A673 (cell line): ENCODE results near the gene PEX5. TPM values are rescaled to one million over a fixed set of nuclear protein-coding genes. Genes with fewer than 3 reads are reported as not detected.

ENCODE experiments used
- BruUV-seq: library from RNA; stranded (reverse); fragments of 400-500 nt; replicated peaks from 2 replicates; lab custom pipeline; 2021; lab: Mats Ljungman, UMichigan
- CTCF ChIA-PET: fragments of 300-600 bp; sonication (Branson Sonifier 250); formaldehyde crosslinking; loops from one replicate; lab custom pipeline; 2022; ENCODE audit warnings: antibody characterized with exemption; lab: Charles Lee
- POLR2A ChIA-PET: fragments of 300-600 bp; sonication (Branson Sonifier 250); formaldehyde crosslinking; loops from one replicate; lab custom pipeline; 2022; ENCODE audit warnings: antibody characterized with exemption; ENCODE audit not compliant: low non-redundant PET; lab: Charles Lee
- DNase-seq: peaks from one replicate; pipeline ENCODE4 v3.0.0-alpha.2; 2015; ENCODE audit warnings: low spot score
- H3K27ac ChIP-seq: fragments of 200-600 bp; sonication (generic); 2 replicates; pipeline ENCODE4 v1.5.1; 2016; ENCODE audit warnings: mixed run types, low read depth, mild to moderate bottlenecking, mixed read lengths, antibody characterized with exemption, low read length; ENCODE audit not compliant: poor library complexity, severe bottlenecking
- H3K27me3 ChIP-seq: fragments of 200-600 bp; sonication (generic); replicated peaks from 2 replicates; pipeline ENCODE4 v1.6.1; 2017; ENCODE audit warnings: mixed run types, low read depth, mild to moderate bottlenecking, mixed read lengths, antibody characterized with exemption, low read length; ENCODE audit not compliant: insufficient read depth, poor library complexity
- H3K36me3 ChIP-seq: fragments of 200-600 bp; sonication (generic); 2 replicates; pipeline ENCODE4 v1.6.1; 2016; ENCODE audit warnings: mixed run types, mild to moderate bottlenecking, mixed read lengths, antibody characterized with exemption, low read length; ENCODE audit not compliant: insufficient read depth, poor library complexity, severe bottlenecking
- H3K4me1 ChIP-seq: fragments of 200-600 bp; sonication (generic); 2 replicates; pipeline ENCODE4 v1.6.1; 2017; ENCODE audit warnings: mixed run types, mild to moderate bottlenecking, mixed read lengths, antibody characterized with exemption, low read length; ENCODE audit not compliant: insufficient read depth, poor library complexity, severe bottlenecking
- H3K4me3 ChIP-seq: fragments of 200-600 bp; sonication (generic); 2 replicates; pipeline ENCODE4 v1.5.1; 2016; ENCODE audit warnings: low read depth, mixed run types, mild to moderate bottlenecking, mixed read lengths, low read length; ENCODE audit not compliant: poor library complexity, severe bottlenecking
- H3K9me3 ChIP-seq: fragments of 200-600 bp; sonication (generic); 2 replicates; pipeline ENCODE4 v1.6.1; 2016; ENCODE audit warnings: mixed run types, low read depth, mild to moderate bottlenecking, mixed read lengths, antibody characterized with exemption, low read length; ENCODE audit not compliant: poor library complexity, severe bottlenecking
- CTCF ChIP-seq: fragments of 300-800, 200-600 bp; sonication (generic); conservative IDR thresholded peaks from 2 replicates; pipeline ENCODE4 v1.5.1; 2017; ENCODE audit warnings: low read depth, mild to moderate bottlenecking, antibody characterized with exemption, low read length, moderate library complexity, mixed read lengths
- EZH2 ChIP-seq: fragments of 200-600 bp; sonication (generic); IDR thresholded peaks from 2 replicates; pipeline ENCODE4 v1.6.1; 2017; ENCODE audit warnings: borderline replicate concordance, low read depth, mild to moderate bottlenecking, mixed read lengths, antibody characterized with exemption, low read length; ENCODE audit not compliant: poor library complexity, severe bottlenecking
- intact Hi-C: fragments of 100-400 bp; cut with micrococcal nuclease; formaldehyde crosslinking; loops from one replicate; pipeline ENCODE4 v1.10.0; 2022; ENCODE audit not compliant: unreplicated experiment
- total RNA-seq: library from RNA; stranded (reverse); gene quantifications from 2 replicates; pipeline ENCODE4 v1.2.3, GENCODE V29; 2021

PEX5 gene
- total RNA-seq, 1 experiment from 2014 or later = 36.9 TPM

DNA sequence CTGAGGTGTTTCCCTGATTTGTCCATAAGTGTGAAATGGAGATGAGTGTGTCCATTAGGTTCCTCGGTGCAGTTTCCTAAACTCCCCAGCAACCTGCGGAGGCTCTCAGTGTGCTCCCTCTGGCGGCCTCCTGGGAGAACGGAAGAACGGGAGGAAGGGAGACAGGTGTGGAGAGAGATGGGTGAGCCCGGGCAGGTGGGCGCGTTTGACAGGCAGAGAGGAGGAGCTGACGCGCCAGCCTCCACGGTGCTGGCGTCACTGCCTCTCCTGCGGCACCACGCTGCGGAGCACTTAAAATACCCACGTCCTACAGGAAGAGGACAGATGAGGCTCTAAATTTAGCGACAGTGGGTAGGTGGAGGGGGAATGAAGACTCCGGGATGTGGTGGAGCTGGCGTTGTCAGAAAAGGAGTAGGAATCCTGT, 26.8 kb upstream of the PEX5 start:
- Histone ChIP-seq H3K9me3 (peaks cover 12% of the 10 kb centered on the region), H3K4me1 (no peaks in the 10 kb centered on the region), H3K27me3 (peaks cover 3% of the 10 kb centered on the region), H3K4me3 (no peak overlapping the region), H3K27ac (no peak overlapping the region), H3K36me3 (no peaks in the 10 kb centered on the region)
- intact Hi-C loops = no loop called here
- TF ChIP-seq CTCF (peak; percentile 67), EZH2 (no peak)
- POLR2A ChIA-PET = interaction anchor here (0.6 kb wide), 1 partner anchor 10 kb away, joined by 3 read pairs; no protein-coding TSS in a partner anchor
- BruUV-seq = no TSS peak
- peak; percentile 15 for DNase-seq
- CTCF ChIA-PET = no interaction called here

DNA sequence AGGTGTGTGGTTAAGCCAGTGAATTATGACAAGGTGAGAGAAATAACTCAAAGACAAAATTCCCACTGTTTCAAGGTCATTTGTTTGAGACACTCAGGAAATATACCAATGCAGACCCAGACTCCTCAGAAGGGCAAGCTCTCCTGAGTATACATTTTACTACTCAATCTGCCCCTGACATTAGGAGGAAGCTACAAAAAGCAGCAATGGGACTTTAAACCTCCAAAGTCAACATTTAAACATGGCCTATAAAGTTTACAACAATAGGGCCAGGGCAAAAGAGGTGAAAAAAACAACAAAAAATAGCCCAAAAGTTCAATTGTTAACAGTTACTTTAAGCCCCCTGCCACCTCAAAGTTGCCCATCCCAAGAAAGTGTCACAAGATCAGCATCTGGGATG, 19.5 kb upstream of the PEX5 start:
- intact Hi-C loops = no loop called here
- Histone ChIP-seq H3K27ac (no peak overlapping the region), H3K4me1 (no peaks in the 10 kb centered on the region), H3K4me3 (no peak overlapping the region), H3K27me3 (peaks cover 3% of the 10 kb centered on the region), H3K36me3 (no peaks in the 10 kb centered on the region), H3K9me3 (peaks cover 45% of the 10 kb centered on the region)
- TF ChIP-seq EZH2 (no peak), CTCF (no peak)
- CTCF ChIA-PET = no interaction called here
- no peak for DNase-seq
- no TSS peak for BruUV-seq
- POLR2A ChIA-PET = no interaction called here

DNA sequence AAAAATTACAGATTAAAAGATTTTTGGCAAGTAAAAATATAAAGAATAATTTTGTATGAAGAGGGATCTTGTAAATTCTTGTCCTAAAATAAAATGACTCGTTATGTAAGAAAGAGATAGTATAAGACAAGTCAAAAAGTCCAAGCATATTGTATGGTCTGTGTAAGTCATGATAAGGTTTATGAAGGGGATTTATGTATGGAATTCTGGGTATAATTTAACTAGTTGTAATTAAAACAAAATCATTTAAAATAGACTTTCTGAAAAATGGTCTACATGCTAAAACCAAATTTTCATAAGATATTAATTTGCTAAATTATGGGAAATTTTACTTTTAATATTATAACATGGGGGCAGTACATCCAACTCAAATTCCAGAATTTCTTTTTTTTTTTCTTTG, 17.6 kb upstream of the PEX5 start:
- no TSS peak for BruUV-seq
- Histone ChIP-seq H3K9me3 (peaks cover 42% of the 10 kb centered on the region), H3K4me1 (no peaks in the 10 kb centered on the region), H3K4me3 (no peak overlapping the region), H3K36me3 (no peaks in the 10 kb centered on the region), H3K27me3 (peaks cover 3% of the 10 kb centered on the region), H3K27ac (no peak overlapping the region)
- no peak for TF ChIP-seq CTCF
- no peak for TF ChIP-seq EZH2
- intact Hi-C loops = no loop called here
- POLR2A ChIA-PET = interaction anchor here (0.6 kb wide), 1 partner anchor 75 kb away, joined by 3 read pairs; no protein-coding TSS in a partner anchor
- no peak for DNase-seq
- CTCF ChIA-PET = no interaction called here
